ENCODE results near the gene JMJD8. TPM values are rescaled to one million over a fixed set of nuclear protein-coding genes. Genes with fewer than 3 reads are reported as not detected.
A peak's percentile ranks its signal among the peaks of the same experiment; 100 is the strongest.

The JMJD8 gene
- total and polyA plus RNA-seq, 9 of the 15 experiments (the other 6 are each of a cell fraction or from before 2014, with no cell fraction given): 1.2 to 50.6 (median 29.3) TPM

GRCh38 chr16:642189-643049 lies 41.7 kb downstream of the JMJD8 start (continued):
- TF ChIP-seq BRF2 (IDR thresholded peaks at IDR 0.05; ENCODE audit: borderline replicate concordance, insufficient read depth, insufficient read length): no peak
- no peak for TF ChIP-seq ZNF785 (CRISPR knock-in tag; IDR thresholded peaks at IDR 0.05)
- no peak; the same call in 1 of the 2 replicates for TF ChIP-seq ATF4 (CRISPR knock-in tag; IDR thresholded peaks at IDR 0.05)
- peak; percentile 60; the same call in 1 of the 2 replicates for TF ChIP-seq ELF2 (CRISPR knock-in tag; IDR thresholded peaks at IDR 0.05)
- no peak for TF ChIP-seq FOXA1 (IDR thresholded peaks at IDR 0.05; ENCODE audit: borderline replicate concordance)
- no peak for TF ChIP-seq NFIX (CRISPR knock-in tag; IDR thresholded peaks at IDR 0.05; ENCODE audit: low read depth)
- TF ChIP-seq CEBPG (CRISPR knock-in tag; IDR thresholded peaks at IDR 0.05): no peak
- no peak for TF ChIP-seq CEBPG (tag; conservative IDR thresholded peaks at IDR 0.05 in 1 of 2, IDR thresholded peaks at IDR 0.05 in 1 of 2)
- TF ChIP-seq TRIM25 (IDR thresholded peaks at IDR 0.05; ENCODE audit: borderline replicate concordance): no peak
- TF ChIP-seq FOXP1 (CRISPR knock-in tag; IDR thresholded peaks at IDR 0.05): 0 out of 2 replicates have a peak, but pooled peaks have one; percentile 23
- peak; percentile 34; the same call in 1 of the 2 replicates for TF ChIP-seq PHF8 (IDR thresholded peaks at IDR 0.05; ENCODE audit: borderline replicate concordance, low read length)
- TF ChIP-seq ZZZ3 (IDR thresholded peaks at IDR 0.05): no peak
- TF ChIP-seq ESRRB (CRISPR knock-in tag; IDR thresholded peaks at IDR 0.05; ENCODE audit: borderline replicate concordance): no peak
- no peak; the same call in 1 of the 2 replicates for TF ChIP-seq NKRF (IDR thresholded peaks at IDR 0.05; ENCODE audit: borderline replicate concordance)
- no peak for TF ChIP-seq ZNF133 (CRISPR knock-in tag; IDR thresholded peaks at IDR 0.05)
- TF ChIP-seq ZNF764 (CRISPR knock-in tag; IDR thresholded peaks at IDR 0.05; ENCODE audit: low read depth): no peak
- TF ChIP-seq MCM7 (IDR thresholded peaks at IDR 0.05): no peak
- TF ChIP-seq NR4A1 (CRISPR knock-in tag; IDR thresholded peaks at IDR 0.05): no peak
- no peak for TF ChIP-seq NR4A1 (tag; IDR thresholded peaks at IDR 0.05)
- TF ChIP-seq CTBP1 (IDR thresholded peaks at IDR 0.05; ENCODE audit: borderline replicate concordance): peak; percentile 44; the same call in 1 of the 2 replicates

Data from K562 (cell line).